ENCODE data around the gene HDAC1.
"Not testable (repeated sequence)": the region's sequence is repeated elsewhere in the genome, so short reads cannot be mapped to it uniquely, and the experiment has no call there.

HDAC1 gene

GRCh38 chr1:32274646-32275340 is 17.1 kb upstream of the HDAC1 start:
- no peak for DNase-seq

GRCh38 chr1:32275424-32275823 is 16.5 kb upstream of the HDAC1 start:
- no peak for DNase-seq

- no peak for DNase-seq
These were observed 15.7 kb upstream of the HDAC1 start for GRCh38 chr1:32276032-32276782.

GRCh38 chr1:32284777-32285176 is 7.1 kb upstream of the HDAC1 start:
- DNase-seq: not testable (repeated sequence)

- no peak for DNase-seq
These were observed 6.2 kb upstream of the HDAC1 start for GRCh38 chr1:32285658-32286057.

GRCh38 chr1:32286763-32287162 is 5.1 kb upstream of the HDAC1 start:
- no peak for DNase-seq

- no peak for DNase-seq
These were observed 2.6 kb upstream of the HDAC1 start for GRCh38 chr1:32289256-32289655.

- DNase-seq: no peak
These were observed 657 bp upstream of the HDAC1 start for GRCh38 chr1:32291145-32291707.

- DNase-seq: not testable (repeated sequence)
These were observed 6.3 kb downstream of the HDAC1 start for GRCh38 chr1:32298211-32298610.

- DNase-seq: no peak
These were observed 7.4 kb downstream of the HDAC1 start for GRCh38 chr1:32299327-32299726.

GRCh38 chr1:32303358-32303757 is 11.5 kb downstream of the HDAC1 start:
- DNase-seq: no peak

- no peak for DNase-seq
These were observed 12.2 kb downstream of the HDAC1 start for GRCh38 chr1:32303997-32304622.

GRCh38 chr1:32305310-32305709 is 13.4 kb downstream of the HDAC1 start:
- DNase-seq: no peak

GRCh38 chr1:32307324-32307723 is 15.4 kb downstream of the HDAC1 start:
- no peak for DNase-seq

GRCh38 chr1:32309960-32310359 is 18.1 kb downstream of the HDAC1 start:
- no peak for DNase-seq

- no peak for DNase-seq
These were observed 20.0 kb downstream of the HDAC1 start for GRCh38 chr1:32311709-32312393.

- no peak for DNase-seq
These were observed 25.0 kb downstream of the HDAC1 start for GRCh38 chr1:32316903-32317277.

GRCh38 chr1:32318127-32318869 is 26.4 kb downstream of the HDAC1 start:
- DNase-seq: no peak

- no peak for DNase-seq
These were observed 29.9 kb downstream of the HDAC1 start for GRCh38 chr1:32321712-32322291.

- DNase-seq: no peak
These were observed 35.3 kb downstream of the HDAC1 start for GRCh38 chr1:32327204-32327603.

- DNase-seq: no peak
These were observed 38.1 kb downstream of the HDAC1 start for GRCh38 chr1:32329931-32330466.

Measured in stimulated activated CD8-positive, alpha-beta memory T cell treated with anti-CD3 and anti-CD28 coated beads, Interleukin-4, amount 100 ng/mL, for 48 hours (primary cell).